Neural cell (in vitro differentiated cells): Measurements from ENCODE around the gene TGFBI. TPM values are rescaled to one million over a fixed set of nuclear protein-coding genes. Genes with fewer than 3 reads are reported as not detected.
A peak's percentile ranks its signal among the peaks of the same experiment; 100 is the strongest.

ENCODE experiments used
- H2AFZ ChIP-seq: fragments of 200-600, 300-800 bp; sonication (generic), shearing (Covaris generic); 2 replicates; pipeline ENCODE4 v1.6.0; 2014; ENCODE audit warnings: low read depth, mild to moderate bottlenecking, antibody characterized with exemption, low read length, moderate library complexity
- H3F3A ChIP-seq: fragments of 200-600 bp; shearing (Covaris generic); 2 replicates; pipeline ENCODE4 v1.6.1; 2016; ENCODE audit warnings: mild to moderate bottlenecking, moderate library complexity, mixed read lengths, antibody characterized with exemption, low read length; ENCODE audit not compliant: insufficient read depth, poor library complexity, severe bottlenecking
- H3K27ac ChIP-seq: fragments of 200-600, 300-800 bp; sonication (generic), shearing (Covaris generic); 2 replicates; pipeline ENCODE4 v1.5.1; 2014; ENCODE audit warnings: mild to moderate bottlenecking, low read length, moderate library complexity
- H3K27me3 ChIP-seq: fragments of 300-800, 200-600 bp; sonication (generic), shearing (Covaris generic); 2 replicates; pipeline ENCODE4 v1.6.0; 2014; ENCODE audit warnings: mild to moderate bottlenecking, low read depth, low read length, moderate library complexity; ENCODE audit not compliant: insufficient read depth
- H3K36me3 ChIP-seq: fragments of 300-800, 200-600 bp; sonication (generic), shearing (Covaris generic); 2 replicates; pipeline ENCODE4 v1.5.1; 2014; ENCODE audit warnings: mild to moderate bottlenecking, antibody characterized with exemption, low read length, moderate library complexity; ENCODE audit not compliant: insufficient read depth
- H3K4me2 ChIP-seq: fragments of 300-800, 200-600 bp; sonication (generic), shearing (Covaris generic); 2 replicates; pipeline ENCODE4 v1.6.0; 2014; ENCODE audit warnings: mild to moderate bottlenecking, low read length
- H3K4me3 ChIP-seq: fragments of 300-800, 200-600 bp; sonication (generic), shearing (Covaris generic); 2 replicates; pipeline ENCODE4 v1.5.1; 2014; ENCODE audit warnings: mild to moderate bottlenecking, low read length, moderate library complexity
- H3K79me2 ChIP-seq: fragments of 200-600 bp; shearing (Covaris generic); replicated peaks from 2 replicates; pipeline ENCODE4 v1.6.0; 2014; ENCODE audit warnings: mild to moderate bottlenecking, low read length, moderate library complexity; ENCODE audit not compliant: insufficient read depth
- H3K9ac ChIP-seq: fragments of 300-800, 200-600 bp; sonication (generic), shearing (Covaris generic); 2 replicates; pipeline ENCODE4 v1.6.1; 2016; ENCODE audit warnings: mild to moderate bottlenecking, low read length, mixed read lengths
- H3K9me2 ChIP-seq: fragments of 200-600 bp; shearing (Covaris generic); 2 replicates; pipeline ENCODE4 v1.6.1; 2016; ENCODE audit warnings: mild to moderate bottlenecking, low read length, mixed read lengths; ENCODE audit not compliant: insufficient read depth
- H3K9me3 ChIP-seq: fragments of 200-600, 300-800 bp; sonication (generic), shearing (Covaris generic); 2 replicates; pipeline ENCODE4 v1.6.1; 2016; ENCODE audit warnings: mild to moderate bottlenecking, mixed run types, low read length, moderate library complexity, mixed read lengths
- H4K20me1 ChIP-seq: fragments of 200-600 bp; shearing (Covaris generic); 2 replicates; pipeline ENCODE4 v1.6.1; 2016; ENCODE audit warnings: mild to moderate bottlenecking, mixed run types; ENCODE audit not compliant: insufficient read depth
- EP300 ChIP-seq: fragments of 450-650 bp; conservative IDR thresholded peaks from 2 replicates; pipeline ENCODE4 v1.6.1; 2014; ENCODE audit warnings: antibody characterized with exemption, mild to moderate bottlenecking, moderate library complexity; ENCODE audit not compliant: poor library complexity, severe bottlenecking
- EZH2 ChIP-seq: fragments of 200-600, 300-800 bp; shearing (Covaris generic), sonication (generic); IDR thresholded peaks from 2 replicates; pipeline ENCODE4 v1.6.1; 2014; ENCODE audit warnings: antibody characterized with exemption, low read length, borderline replicate concordance, mild to moderate bottlenecking; ENCODE audit not compliant: insufficient read depth, poor library complexity, severe bottlenecking
- MXI1 ChIP-seq: fragments of 450-650 bp; conservative IDR thresholded peaks from 2 replicates; pipeline ENCODE4 v1.6.1; 2014; ENCODE audit warnings: antibody characterized with exemption, mild to moderate bottlenecking; ENCODE audit not compliant: poor library complexity, severe bottlenecking
- POLR2AphosphoS5 ChIP-seq: IDR thresholded peaks from 2 replicates; pipeline ENCODE4 v1.6.1; 2012
- RAD21 ChIP-seq: fragments of 450-650 bp; conservative IDR thresholded peaks from 2 replicates; pipeline ENCODE4 v1.6.1; 2014; ENCODE audit warnings: antibody characterized with exemption, mild to moderate bottlenecking, moderate library complexity
- SMC3 ChIP-seq: fragments of 450-650 bp; conservative IDR thresholded peaks from 2 replicates; pipeline ENCODE4 v1.6.1; 2014; ENCODE audit warnings: antibody characterized with exemption, mild to moderate bottlenecking, moderate library complexity; ENCODE audit not compliant: poor library complexity
- TAF1 ChIP-seq: IDR thresholded peaks from 2 replicates; pipeline ENCODE4 v1.6.1; 2012; ENCODE audit warnings: low read depth
- polyA plus RNA-seq: library from polyadenylated mRNA; depleted of rRNA; stranded (reverse); fragments of >200 nt; gene quantifications from 2 replicates; pipeline ENCODE4 v1.2.3, GENCODE V29; 2014
- TF ChIP-seq, protein P1 (sequence below): IDR thresholded peaks from 2 replicates; pipeline ENCODE4 v1.6.1; 2012; ENCODE audit warnings: borderline replicate concordance
- TF ChIP-seq, protein P2 (sequence below): fragments of 450-650 bp; IDR thresholded peaks from 2 replicates; pipeline ENCODE4 v1.5.1; 2014; ENCODE audit warnings: antibody characterized with exemption, mild to moderate bottlenecking, moderate library complexity; ENCODE audit not compliant: poor library complexity, severe bottlenecking

The TGFBI gene
- polyA plus RNA-seq, 1 donor from 2014 or later = 0.71 TPM

DNA sequence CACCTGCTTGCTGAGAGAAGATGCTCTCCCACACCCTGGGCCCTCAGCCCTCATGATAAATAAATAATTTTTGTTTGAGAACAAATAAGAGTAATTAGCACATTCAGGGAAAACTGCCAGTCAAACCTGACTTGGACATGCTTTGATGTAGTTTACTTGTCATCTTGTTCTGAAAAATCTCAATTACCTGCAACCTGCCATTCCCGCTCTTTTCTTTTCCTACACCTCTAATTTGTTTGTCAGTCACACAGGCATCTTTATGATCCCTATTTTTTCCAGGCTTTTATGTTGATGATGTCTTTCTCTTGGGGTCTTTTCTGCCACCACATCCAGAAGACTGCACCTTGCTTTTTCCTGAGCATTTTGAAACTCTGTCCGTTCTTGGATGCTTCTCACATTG, 28.6 kb upstream of the TGFBI start:
- Histone ChIP-seq H3K4me2 (peak overlapping the region; percentile 11), H3K4me3 (no peak overlapping the region), H3K36me3 (no peaks in the 10 kb centered on the region), H3K9me2 (no peaks in the 10 kb centered on the region), H3K79me2 (no peaks in the 10 kb centered on the region), H2AFZ (no peak overlapping the region), H3K9ac (no peak overlapping the region), H3K27me3 (no peaks in the 10 kb centered on the region), H4K20me1 (no peaks in the 10 kb centered on the region), H3K9me3 (no peaks in the 10 kb centered on the region), H3F3A (no peaks in the 10 kb centered on the region), H3K27ac (peak overlapping the region; percentile 45)
- peak; percentile 58 for TF ChIP-seq POLR2AphosphoS5
- peak; percentile 90 for TF ChIP-seq EP300
- TF ChIP-seq SMC3 = no peak
- TF ChIP-seq, protein P1, sequence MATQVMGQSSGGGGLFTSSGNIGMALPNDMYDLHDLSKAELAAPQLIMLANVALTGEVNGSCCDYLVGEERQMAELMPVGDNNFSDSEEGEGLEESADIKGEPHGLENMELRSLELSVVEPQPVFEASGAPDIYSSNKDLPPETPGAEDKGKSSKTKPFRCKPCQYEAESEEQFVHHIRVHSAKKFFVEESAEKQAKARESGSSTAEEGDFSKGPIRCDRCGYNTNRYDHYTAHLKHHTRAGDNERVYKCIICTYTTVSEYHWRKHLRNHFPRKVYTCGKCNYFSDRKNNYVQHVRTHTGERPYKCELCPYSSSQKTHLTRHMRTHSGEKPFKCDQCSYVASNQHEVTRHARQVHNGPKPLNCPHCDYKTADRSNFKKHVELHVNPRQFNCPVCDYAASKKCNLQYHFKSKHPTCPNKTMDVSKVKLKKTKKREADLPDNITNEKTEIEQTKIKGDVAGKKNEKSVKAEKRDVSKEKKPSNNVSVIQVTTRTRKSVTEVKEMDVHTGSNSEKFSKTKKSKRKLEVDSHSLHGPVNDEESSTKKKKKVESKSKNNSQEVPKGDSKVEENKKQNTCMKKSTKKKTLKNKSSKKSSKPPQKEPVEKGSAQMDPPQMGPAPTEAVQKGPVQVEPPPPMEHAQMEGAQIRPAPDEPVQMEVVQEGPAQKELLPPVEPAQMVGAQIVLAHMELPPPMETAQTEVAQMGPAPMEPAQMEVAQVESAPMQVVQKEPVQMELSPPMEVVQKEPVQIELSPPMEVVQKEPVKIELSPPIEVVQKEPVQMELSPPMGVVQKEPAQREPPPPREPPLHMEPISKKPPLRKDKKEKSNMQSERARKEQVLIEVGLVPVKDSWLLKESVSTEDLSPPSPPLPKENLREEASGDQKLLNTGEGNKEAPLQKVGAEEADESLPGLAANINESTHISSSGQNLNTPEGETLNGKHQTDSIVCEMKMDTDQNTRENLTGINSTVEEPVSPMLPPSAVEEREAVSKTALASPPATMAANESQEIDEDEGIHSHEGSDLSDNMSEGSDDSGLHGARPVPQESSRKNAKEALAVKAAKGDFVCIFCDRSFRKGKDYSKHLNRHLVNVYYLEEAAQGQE = peak; percentile 74

DNA sequence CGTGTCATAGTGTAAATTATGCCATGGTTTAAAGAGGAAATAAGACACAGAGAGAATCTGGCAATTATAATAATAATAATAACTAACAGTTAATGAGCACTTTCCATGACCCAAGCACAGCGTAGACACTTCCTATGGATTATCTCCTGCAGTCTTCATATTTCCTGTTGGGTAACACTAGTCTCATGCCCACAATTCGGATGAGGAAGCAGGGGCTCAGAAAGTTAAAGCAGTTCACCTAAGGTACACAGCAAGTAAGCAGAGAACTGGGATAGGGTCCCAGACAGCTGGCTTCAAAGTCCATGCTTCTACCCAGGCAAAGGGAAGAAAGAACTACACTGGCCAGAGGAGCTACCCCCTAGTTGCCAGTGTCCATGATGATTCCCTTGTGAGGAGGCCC, 27.9 kb upstream of the TGFBI start:
- H4K20me1 ChIP-seq = no peaks in the 10 kb centered on the region
- no peak overlapping the region for H2AFZ ChIP-seq
- TF ChIP-seq, protein P2, sequence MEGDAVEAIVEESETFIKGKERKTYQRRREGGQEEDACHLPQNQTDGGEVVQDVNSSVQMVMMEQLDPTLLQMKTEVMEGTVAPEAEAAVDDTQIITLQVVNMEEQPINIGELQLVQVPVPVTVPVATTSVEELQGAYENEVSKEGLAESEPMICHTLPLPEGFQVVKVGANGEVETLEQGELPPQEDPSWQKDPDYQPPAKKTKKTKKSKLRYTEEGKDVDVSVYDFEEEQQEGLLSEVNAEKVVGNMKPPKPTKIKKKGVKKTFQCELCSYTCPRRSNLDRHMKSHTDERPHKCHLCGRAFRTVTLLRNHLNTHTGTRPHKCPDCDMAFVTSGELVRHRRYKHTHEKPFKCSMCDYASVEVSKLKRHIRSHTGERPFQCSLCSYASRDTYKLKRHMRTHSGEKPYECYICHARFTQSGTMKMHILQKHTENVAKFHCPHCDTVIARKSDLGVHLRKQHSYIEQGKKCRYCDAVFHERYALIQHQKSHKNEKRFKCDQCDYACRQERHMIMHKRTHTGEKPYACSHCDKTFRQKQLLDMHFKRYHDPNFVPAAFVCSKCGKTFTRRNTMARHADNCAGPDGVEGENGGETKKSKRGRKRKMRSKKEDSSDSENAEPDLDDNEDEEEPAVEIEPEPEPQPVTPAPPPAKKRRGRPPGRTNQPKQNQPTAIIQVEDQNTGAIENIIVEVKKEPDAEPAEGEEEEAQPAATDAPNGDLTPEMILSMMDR = no peak
- no peak for TF ChIP-seq RAD21
- no peak for TF ChIP-seq SMC3
- TF ChIP-seq EZH2 = no peak
- no peak for TF ChIP-seq POLR2AphosphoS5
- no peak for TF ChIP-seq TAF1
- no peak for TF ChIP-seq MXI1
- TF ChIP-seq EP300 = no peak
- no peaks in the 10 kb centered on the region for H3F3A ChIP-seq
- no peaks in the 10 kb centered on the region for H3K79me2 ChIP-seq
- no peaks in the 10 kb centered on the region for H3K36me3 ChIP-seq
- no peak overlapping the region for H3K9ac ChIP-seq
- H3K27me3 ChIP-seq = no peaks in the 10 kb centered on the region
- no peaks in the 10 kb centered on the region for H3K9me3 ChIP-seq
- H3K9me2 ChIP-seq = no peaks in the 10 kb centered on the region
- H3K4me3 ChIP-seq = no peak overlapping the region
- no peak overlapping the region for H3K4me2 ChIP-seq
- no peak overlapping the region for H3K27ac ChIP-seq
